HL-60/S4 treated with retinoic acid at 250 ng/mL for 4 days and 3 days (cell line): ENCODE measurements around the gene IL22RA1.

Experiments used
- in situ Hi-C: fragments of 300-500 bp; cut with MboI; formaldehyde crosslinking; loops from 2 replicates; pipeline ENCODE4 v1.7.0; 2022; ENCODE audit warnings: low sequenced_read_pairs

Gene IL22RA1

GRCh38 chr1:24142546-24143534, at the start of gene IL22RA1:
Gene IL22RA1 (minus strand): TSS chr1:24143140. CDS start chr1:24143082, 58 bp downstream.
- in situ Hi-C loops = no loop called here

GRCh38 chr1:24191860-24192259, 48.9 kb upstream of the IL22RA1 start:
- in situ Hi-C loops = no loop called here

GRCh38 chr1:24190983-24191461, 48.1 kb upstream of the IL22RA1 start:
- in situ Hi-C loops = no loop called here

GRCh38 chr1:24189528-24189927, 46.6 kb upstream of the IL22RA1 start:
- in situ Hi-C loops = no loop called here

- in situ Hi-C loops = no loop called here
Measured at GRCh38 chr1:24186993-24187790, 44.3 kb upstream of the IL22RA1 start, which contains the start of gene IFNLR1. Gene IFNLR1 (minus strand): TSS chr1:24187289. CDS start chr1:24187248, 41 bp downstream.

- in situ Hi-C loops = no loop called here
Measured at GRCh38 chr1:24186711-24186992, 43.7 kb upstream of the IL22RA1 start.

- in situ Hi-C loops = no loop called here
Measured at GRCh38 chr1:24186031-24186710, 43.2 kb upstream of the IL22RA1 start.

GRCh38 chr1:24185076-24185475, 42.1 kb upstream of the IL22RA1 start:
- in situ Hi-C loops = no loop called here

- in situ Hi-C loops = no loop called here
Measured at GRCh38 chr1:24182061-24182460, 39.1 kb upstream of the IL22RA1 start.

GRCh38 chr1:24181619-24182018, 38.7 kb upstream of the IL22RA1 start:
- in situ Hi-C loops = no loop called here

GRCh38 chr1:24180676-24181075, 37.7 kb upstream of the IL22RA1 start:
- in situ Hi-C loops = no loop called here

GRCh38 chr1:24179251-24179840, 36.4 kb upstream of the IL22RA1 start:
- in situ Hi-C loops = no loop called here

- in situ Hi-C loops = no loop called here
Measured at GRCh38 chr1:24178407-24178806, 35.5 kb upstream of the IL22RA1 start.

GRCh38 chr1:24177161-24177560, 34.2 kb upstream of the IL22RA1 start:
- in situ Hi-C loops = no loop called here

- in situ Hi-C loops = no loop called here
Measured at GRCh38 chr1:24175033-24175755, 32.3 kb upstream of the IL22RA1 start.

- in situ Hi-C loops = no loop called here
Measured at GRCh38 chr1:24173638-24174575, 31.0 kb upstream of the IL22RA1 start.

GRCh38 chr1:24172598-24172997, 29.7 kb upstream of the IL22RA1 start:
- in situ Hi-C loops = no loop called here

- in situ Hi-C loops = no loop called here
Measured at GRCh38 chr1:24169286-24169685, 26.3 kb upstream of the IL22RA1 start.

GRCh38 chr1:24168245-24168644, 25.3 kb upstream of the IL22RA1 start:
- in situ Hi-C loops = no loop called here
